K562 (cell line): ENCODE data around the gene NANS. TPM values are rescaled to one million over a fixed set of nuclear protein-coding genes. Genes with fewer than 3 reads are reported as not detected.

Experiments
- ARID2 ChIP-seq: fragments of 450-650 bp; IDR thresholded peaks from 2 replicates; pipeline ENCODE4 v1.6.1; 2017; ENCODE audit warnings: antibody characterized with exemption, mild to moderate bottlenecking
- BCL6 ChIP-seq: fragments of 250-450 bp; sonication (Bioruptor Pico); IDR thresholded peaks from 2 replicates; pipeline ENCODE4 v1.4.0; 2020
- NR2C2 ChIP-seq, 2 experiments: fragments of 200-800 bp in 1 of 2; sonication (Bioruptor generic) in 1 of 2; sonication (generic) in 1 of 2; formaldehyde crosslinking in 1 of 2; IDR thresholded peaks; 2 replicates each; pipeline versions ENCODE4 v1.6.1 to v1.8.0; 2016 to 2022; ENCODE audit warnings: mild to moderate bottlenecking in 1 of 2, missing compliant biosample characterization in 1 of 2, missing genetic modification characterization in 1 of 2, missing genetic modification reagents in 1 of 2
- POLR2AphosphoS2 ChIP-seq: IDR thresholded peaks from 2 replicates; pipeline ENCODE4 v1.6.1; 2012; ENCODE audit warnings: low read length, improper control_type of control experiment
- TCF7L2 ChIP-seq: fragments of 150-350 bp; IDR thresholded peaks from 2 replicates; pipeline ENCODE4 v1.6.1; 2016; ENCODE audit warnings: low read depth, mild to moderate bottlenecking, low read length, moderate library complexity
- TSC22D4 ChIP-seq: fragments of 450-650 bp; IDR thresholded peaks from 2 replicates; pipeline ENCODE4 v1.6.1; 2016; ENCODE audit warnings: missing genetic modification characterization, missing biosample characterization, control low read depth
- ZNF224 ChIP-seq: sonication (generic); formaldehyde crosslinking; IDR thresholded peaks from 2 replicates; pipeline ENCODE4 v1.8.0; 2022; ENCODE audit warnings: mild to moderate bottlenecking, missing genetic modification reagents
- polyA plus RNA-seq, 8 experiments: library from polyadenylated mRNA; depleted of rRNA in 4 of 8; stranded (reverse) in 5 of 8; unstranded in 3 of 8; fragments of >200 nt; fragmentation: Nextera tagmentation in 2 of 8; fragmentation: Illumina TruSeq in 1 of 8; extraction: Ambion mirVana in 2 of 8; extraction: Trizol in 1 of 8; gene quantifications; 2 replicates each; pipeline versions ENCODE4 v1.2.1 to v1.2.3, GENCODE V29; 2011 to 2014; ENCODE audit warnings: inconsistent platforms in 1 of 8, missing spikeins in 1 of 8
- total RNA-seq, 7 experiments: library from RNA; depleted of rRNA in 6 of 7; stranded (reverse); fragments of >200 nt in 6 of 7; fragmentation: Illumina TruSeq in 2 of 7; extraction: Trizol in 2 of 7; gene quantifications; 2 replicates each; pipeline versions ENCODE4 v1.2.1 to v1.2.3, GENCODE V29; 2011 to 2021; ENCODE audit warnings: low replicate concordance in 1 of 7
- TF ChIP-seq, protein P1 (sequence below): fragments of 250-450 bp; sonication (Bioruptor Pico); IDR thresholded peaks from 2 replicates; pipeline ENCODE4 v1.8.0; 2021; ENCODE audit warnings: borderline replicate concordance, mild to moderate bottlenecking, moderate library complexity; ENCODE audit not compliant: poor library complexity, severe bottlenecking
- TF ChIP-seq, protein P2 (sequence below): sonication (generic); formaldehyde crosslinking; IDR thresholded peaks from 2 replicates; pipeline ENCODE4 v1.8.1; 2023; ENCODE audit warnings: mild to moderate bottlenecking, missing genetic modification reagents
- TF ChIP-seq, protein P3 (sequence below): fragments of 450-650 bp; IDR thresholded peaks from 2 replicates; pipeline ENCODE4 v1.6.1; 2017; ENCODE audit warnings: mild to moderate bottlenecking, moderate library complexity

NANS gene
- total and polyA plus RNA-seq, 9 of the 15 experiments (the other 6 are each of a cell fraction or from before 2014, with no cell fraction given): 37.1 to 181 (median 137) TPM

DNA sequence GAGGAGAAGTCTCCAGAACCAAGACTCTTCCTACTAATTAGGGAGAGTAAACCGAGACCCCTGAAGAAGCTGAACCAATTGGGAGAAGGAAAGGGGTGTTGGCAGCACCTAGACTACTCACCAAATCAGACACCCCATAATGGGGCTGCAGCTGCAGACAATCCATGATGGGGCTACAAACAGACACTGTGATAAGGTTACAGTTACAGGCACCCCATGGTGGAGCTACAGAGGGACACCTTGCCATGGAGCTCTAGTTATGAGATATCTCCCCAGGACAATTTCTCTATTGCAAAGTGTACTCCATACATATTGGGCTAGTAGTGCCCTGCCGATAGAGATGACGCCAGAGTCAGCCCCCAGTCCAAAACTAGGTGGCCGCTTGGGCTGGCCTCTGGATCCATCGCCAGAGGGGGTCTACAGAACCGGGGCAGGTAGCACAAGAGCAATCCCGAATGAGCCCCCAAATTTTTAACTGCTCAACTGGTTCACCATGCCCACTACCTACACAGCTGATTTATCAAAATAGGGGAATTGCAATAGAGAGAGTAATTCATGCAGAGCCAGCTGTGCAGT lies 2.1 kb upstream of the NANS start (continued):
- TF ChIP-seq BCL6 (CRISPR knock-in tag) (no peak), TCF7L2 (no peak), POLR2AphosphoS2 (peak; percentile 85), TSC22D4 (tag) (no peak), NR2C2 (CRISPR knock-in tag; IDR thresholded peaks at IDR 0.05) (no peak), NR2C2 (tag; IDR thresholded peaks at IDR 0.05) (no peak), ARID2 (no peak), ZNF224 (no peak)
- TF ChIP-seq, protein P1, sequence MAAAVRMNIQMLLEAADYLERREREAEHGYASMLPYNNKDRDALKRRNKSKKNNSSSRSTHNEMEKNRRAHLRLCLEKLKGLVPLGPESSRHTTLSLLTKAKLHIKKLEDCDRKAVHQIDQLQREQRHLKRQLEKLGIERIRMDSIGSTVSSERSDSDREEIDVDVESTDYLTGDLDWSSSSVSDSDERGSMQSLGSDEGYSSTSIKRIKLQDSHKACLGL (CRISPR knock-in tag): no peak
- TF ChIP-seq, protein P2, sequence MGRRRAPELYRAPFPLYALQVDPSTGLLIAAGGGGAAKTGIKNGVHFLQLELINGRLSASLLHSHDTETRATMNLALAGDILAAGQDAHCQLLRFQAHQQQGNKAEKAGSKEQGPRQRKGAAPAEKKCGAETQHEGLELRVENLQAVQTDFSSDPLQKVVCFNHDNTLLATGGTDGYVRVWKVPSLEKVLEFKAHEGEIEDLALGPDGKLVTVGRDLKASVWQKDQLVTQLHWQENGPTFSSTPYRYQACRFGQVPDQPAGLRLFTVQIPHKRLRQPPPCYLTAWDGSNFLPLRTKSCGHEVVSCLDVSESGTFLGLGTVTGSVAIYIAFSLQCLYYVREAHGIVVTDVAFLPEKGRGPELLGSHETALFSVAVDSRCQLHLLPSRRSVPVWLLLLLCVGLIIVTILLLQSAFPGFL (CRISPR knock-in tag): no peak
- TF ChIP-seq, protein P3, sequence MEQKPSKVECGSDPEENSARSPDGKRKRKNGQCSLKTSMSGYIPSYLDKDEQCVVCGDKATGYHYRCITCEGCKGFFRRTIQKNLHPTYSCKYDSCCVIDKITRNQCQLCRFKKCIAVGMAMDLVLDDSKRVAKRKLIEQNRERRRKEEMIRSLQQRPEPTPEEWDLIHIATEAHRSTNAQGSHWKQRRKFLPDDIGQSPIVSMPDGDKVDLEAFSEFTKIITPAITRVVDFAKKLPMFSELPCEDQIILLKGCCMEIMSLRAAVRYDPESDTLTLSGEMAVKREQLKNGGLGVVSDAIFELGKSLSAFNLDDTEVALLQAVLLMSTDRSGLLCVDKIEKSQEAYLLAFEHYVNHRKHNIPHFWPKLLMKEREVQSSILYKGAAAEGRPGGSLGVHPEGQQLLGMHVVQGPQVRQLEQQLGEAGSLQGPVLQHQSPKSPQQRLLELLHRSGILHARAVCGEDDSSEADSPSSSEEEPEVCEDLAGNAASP: no peak
